ENCODE measurements around the gene KDM4C. TPM values are rescaled to one million over a fixed set of nuclear protein-coding genes. Genes with fewer than 3 reads are reported as not detected.
"Not testable (repeated sequence)": the region's sequence is repeated elsewhere in the genome, so short reads cannot be mapped to it uniquely, and the experiment has no call there.

KDM4C gene
- total RNA-seq, 1 donor from 2014 or later, result 16.5 TPM

- H3K4me3 ChIP-seq (ENCODE audit: low read depth, low read length), result no peak overlapping the region
- TF ChIP-seq CTCF (conservative IDR thresholded peaks at IDR 0.05; ENCODE audit: low read depth, low read length), result no peak
- no peak for DNase-seq (ENCODE audit: low read depth)
These were observed 422.5 kb downstream of the KDM4C start for GRCh38 chr9:7180247-7180646.

GRCh38 chr9:7183139-7183538 lies 425.4 kb downstream of the KDM4C start:
- not testable (repeated sequence) for H3K4me3 ChIP-seq (ENCODE audit: low read depth, low read length); DNase-seq (ENCODE audit: low read depth)

- DNase-seq (ENCODE audit: low read depth), result peak; percentile 87
- H3K4me3 ChIP-seq (ENCODE audit: low read depth, low read length), result no peak overlapping the region
- TF ChIP-seq CTCF (conservative IDR thresholded peaks at IDR 0.05; ENCODE audit: low read depth, low read length), result no peak
These were observed 427.8 kb downstream of the KDM4C start for GRCh38 chr9:7185612-7186011.

- TF ChIP-seq CTCF (conservative IDR thresholded peaks at IDR 0.05; ENCODE audit: low read depth, low read length), result peak; percentile 64
- DNase-seq (ENCODE audit: low read depth), result no peak
- no peak overlapping the region for H3K4me3 ChIP-seq (ENCODE audit: low read depth, low read length)
These were observed 428.4 kb downstream of the KDM4C start for GRCh38 chr9:7186175-7186574.

GRCh38 chr9:7192266-7192665 lies 434.5 kb downstream of the KDM4C start:
- no peak for TF ChIP-seq CTCF (conservative IDR thresholded peaks at IDR 0.05; ENCODE audit: low read depth, low read length)
- no peak for DNase-seq (ENCODE audit: low read depth)
- H3K4me3 ChIP-seq (ENCODE audit: low read depth, low read length), result no peak overlapping the region

GRCh38 chr9:7195526-7195925 lies 437.8 kb downstream of the KDM4C start:
- no peak for DNase-seq (ENCODE audit: low read depth)
- no peak for TF ChIP-seq CTCF (conservative IDR thresholded peaks at IDR 0.05; ENCODE audit: low read depth, low read length)
- H3K4me3 ChIP-seq (ENCODE audit: low read depth, low read length), result no peak overlapping the region

- no peak for DNase-seq (ENCODE audit: low read depth)
- TF ChIP-seq CTCF (conservative IDR thresholded peaks at IDR 0.05; ENCODE audit: low read depth, low read length), result no peak
- H3K4me3 ChIP-seq (ENCODE audit: low read depth, low read length), result no peak overlapping the region
These were observed 438.7 kb downstream of the KDM4C start for GRCh38 chr9:7196467-7196866.

- no peak for DNase-seq (ENCODE audit: low read depth)
- no peak for TF ChIP-seq CTCF (conservative IDR thresholded peaks at IDR 0.05; ENCODE audit: low read depth, low read length)
- H3K4me3 ChIP-seq (ENCODE audit: low read depth, low read length), result no peak overlapping the region
These were observed 443.4 kb downstream of the KDM4C start for GRCh38 chr9:7201196-7201595.
